Testis (tissue), 2 donors: ENCODE results near the gene PLIN5.

Source experiments
- CTCF ChIP-seq, 3 experiments: fragments of 450-650 bp in 2 of 3; fragments of 200-600 bp in 1 of 3; sonication (generic) in 1 of 3; IDR thresholded peaks; one replicate each; pipeline ENCODE4 v1.5.1; 2016 to 2019; ENCODE audit warnings: antibody characterized with exemption in 3 of 3, mild to moderate bottlenecking in 2 of 3, moderate library complexity in 1 of 3
- POLR2A ChIP-seq: fragments of 450-650 bp; IDR thresholded peaks from one replicate; pipeline ENCODE4 v1.6.1; 2017; ENCODE audit warnings: antibody characterized with exemption, mild to moderate bottlenecking, moderate library complexity

GRCh38 chr19:4533835-4534424, 1.1 kb downstream of the PLIN5 start:
- TF ChIP-seq CTCF (IDR thresholded peaks at IDR 0.05) = no peak
- TF ChIP-seq POLR2A = no peak
